Endothelial cell (in vitro differentiated cells): ENCODE results near the gene FAM131B. TPM values are rescaled to one million over a fixed set of nuclear protein-coding genes. Genes with fewer than 3 reads are reported as not detected.

ENCODE experiments used
- DNase-seq: peaks from one replicate; pipeline ENCODE4 v3.0.0; 2021; ENCODE audit warnings: low spot score
- H3K27ac Mint-ChIP-seq: one replicate; pipeline ENCODE4 v1.8.0; 2021; ENCODE audit warnings: mixed read lengths, inconsistent platforms; ENCODE audit not compliant: unreplicated experiment
- H3K27me3 Mint-ChIP-seq: one replicate; pipeline ENCODE4 v1.8.0; 2021; ENCODE audit warnings: mild to moderate bottlenecking, moderate library complexity, mixed read lengths, inconsistent platforms; ENCODE audit not compliant: unreplicated experiment
- H3K36me3 Mint-ChIP-seq: one replicate; pipeline ENCODE4 v1.8.0; 2021; ENCODE audit warnings: mild to moderate bottlenecking, low read depth, mixed read lengths, inconsistent platforms; ENCODE audit not compliant: unreplicated experiment
- H3K4me1 Mint-ChIP-seq: one replicate; pipeline ENCODE4 v1.8.0; 2021; ENCODE audit warnings: mild to moderate bottlenecking, mixed read lengths, inconsistent platforms; ENCODE audit not compliant: unreplicated experiment
- H3K4me3 Mint-ChIP-seq: one replicate; pipeline ENCODE4 v1.8.0; 2021; ENCODE audit warnings: mild to moderate bottlenecking, mixed read lengths, inconsistent platforms; ENCODE audit not compliant: unreplicated experiment
- H3K9me3 Mint-ChIP-seq: one replicate; pipeline ENCODE4 v1.8.0; 2021; ENCODE audit warnings: mixed read lengths, inconsistent platforms; ENCODE audit not compliant: unreplicated experiment
- total RNA-seq: library from RNA; stranded (reverse); fragmentation: NEBNext Ultra II Directional; extraction: Animal tissue kit (Norgen Biotek cat#: 25700); gene quantifications from one replicate; pipeline ENCODE4 v1.2.1, GENCODE V29; 2021; ENCODE audit not compliant: unreplicated experiment
- TF ChIP-seq, protein P1 (sequence below): fragments of 200-600 bp; sonication (generic); IDR thresholded peaks from one replicate; pipeline ENCODE4 v1.5.0; 2021; ENCODE audit warnings: antibody characterized with exemption; ENCODE audit not compliant: unreplicated experiment

Gene FAM131B
- total RNA-seq, 1 donor from 2014 or later: 1.0 TPM

DNA sequence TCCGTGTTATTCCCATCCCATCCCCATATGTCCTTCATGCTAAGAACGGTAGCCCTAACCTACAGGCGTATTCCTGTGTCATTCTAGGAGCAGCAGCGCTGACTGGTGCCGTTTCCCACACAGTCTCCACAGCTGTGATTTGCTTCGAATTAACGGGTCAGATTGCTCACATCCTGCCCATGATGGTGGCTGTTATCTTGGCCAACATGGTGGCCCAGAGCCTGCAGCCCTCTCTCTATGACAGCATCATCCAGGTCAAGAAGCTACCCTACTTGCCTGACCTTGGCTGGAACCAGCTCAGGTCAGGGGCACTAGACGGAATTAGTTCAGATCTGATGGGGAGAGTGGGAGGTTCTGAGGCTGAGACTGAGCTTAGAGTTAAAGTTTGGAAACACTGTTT, 20.7 kb downstream of the FAM131B start:
- Mint-ChIP-seq H3K27me3 (no peaks in the 10 kb centered on the region), H3K4me1 (peaks cover 6% of the 10 kb centered on the region), H3K9me3 (no peaks in the 10 kb centered on the region), H3K36me3 (no peaks in the 10 kb centered on the region), H3K4me3 (no peak overlapping the region), H3K27ac (no peak overlapping the region)
- DNase-seq: no peak
- TF ChIP-seq, protein P1, sequence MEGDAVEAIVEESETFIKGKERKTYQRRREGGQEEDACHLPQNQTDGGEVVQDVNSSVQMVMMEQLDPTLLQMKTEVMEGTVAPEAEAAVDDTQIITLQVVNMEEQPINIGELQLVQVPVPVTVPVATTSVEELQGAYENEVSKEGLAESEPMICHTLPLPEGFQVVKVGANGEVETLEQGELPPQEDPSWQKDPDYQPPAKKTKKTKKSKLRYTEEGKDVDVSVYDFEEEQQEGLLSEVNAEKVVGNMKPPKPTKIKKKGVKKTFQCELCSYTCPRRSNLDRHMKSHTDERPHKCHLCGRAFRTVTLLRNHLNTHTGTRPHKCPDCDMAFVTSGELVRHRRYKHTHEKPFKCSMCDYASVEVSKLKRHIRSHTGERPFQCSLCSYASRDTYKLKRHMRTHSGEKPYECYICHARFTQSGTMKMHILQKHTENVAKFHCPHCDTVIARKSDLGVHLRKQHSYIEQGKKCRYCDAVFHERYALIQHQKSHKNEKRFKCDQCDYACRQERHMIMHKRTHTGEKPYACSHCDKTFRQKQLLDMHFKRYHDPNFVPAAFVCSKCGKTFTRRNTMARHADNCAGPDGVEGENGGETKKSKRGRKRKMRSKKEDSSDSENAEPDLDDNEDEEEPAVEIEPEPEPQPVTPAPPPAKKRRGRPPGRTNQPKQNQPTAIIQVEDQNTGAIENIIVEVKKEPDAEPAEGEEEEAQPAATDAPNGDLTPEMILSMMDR: no peak

DNA sequence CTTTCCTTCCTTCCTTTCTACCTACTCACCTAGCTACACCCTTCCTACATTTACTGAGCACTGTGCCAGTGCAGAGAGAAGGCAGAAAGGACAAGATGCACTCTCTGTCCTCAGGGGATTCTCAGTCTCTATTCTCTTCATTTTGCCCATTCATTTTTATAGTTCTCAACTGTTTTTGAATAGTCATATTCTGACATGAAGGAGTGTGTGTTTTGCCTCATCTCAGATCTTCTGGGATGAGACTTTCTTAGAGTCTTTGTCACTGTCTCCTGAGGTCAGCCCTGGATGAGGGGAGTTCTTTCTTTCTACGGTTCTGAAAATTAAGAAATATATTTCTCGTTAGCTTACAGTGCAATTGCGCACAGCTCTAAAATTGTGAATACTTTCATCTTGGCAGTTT, 25.3 kb downstream of the FAM131B start:
- TF ChIP-seq, protein P1: no peak
- no peak overlapping the region for H3K27ac Mint-ChIP-seq
- H3K27me3 Mint-ChIP-seq: no peaks in the 10 kb centered on the region
- H3K4me3 Mint-ChIP-seq: no peak overlapping the region
- DNase-seq: no peak
- H3K9me3 Mint-ChIP-seq: no peaks in the 10 kb centered on the region
- peaks cover 2% of the 10 kb centered on the region for H3K4me1 Mint-ChIP-seq
- H3K36me3 Mint-ChIP-seq: peaks cover 3% of the 10 kb centered on the region

DNA sequence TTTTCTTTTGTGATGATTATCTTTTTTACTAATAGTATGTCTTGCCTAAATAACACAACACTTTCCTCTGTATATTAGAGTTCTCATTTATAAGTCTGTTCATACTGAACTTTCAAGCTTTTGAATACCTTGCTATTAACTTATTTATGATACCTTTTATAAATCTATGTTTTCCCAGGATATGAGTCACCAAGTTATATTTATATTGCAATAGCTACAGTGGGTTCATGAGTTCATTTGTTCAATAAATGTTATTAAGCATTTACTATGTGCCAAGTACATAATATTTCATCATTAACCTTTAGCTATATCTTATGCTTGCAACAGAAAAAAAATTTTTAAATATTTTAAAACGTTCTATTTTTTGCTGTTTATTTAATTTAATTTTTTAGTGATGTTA, 28.3 kb downstream of the FAM131B start:
- Mint-ChIP-seq H3K27ac (no peak overlapping the region), H3K4me3 (no peak overlapping the region), H3K27me3 (no peaks in the 10 kb centered on the region), H3K4me1 (peaks cover 2% of the 10 kb centered on the region), H3K36me3 (peaks cover 3% of the 10 kb centered on the region), H3K9me3 (no peaks in the 10 kb centered on the region)
- TF ChIP-seq, protein P1: no peak
- no peak for DNase-seq

DNA sequence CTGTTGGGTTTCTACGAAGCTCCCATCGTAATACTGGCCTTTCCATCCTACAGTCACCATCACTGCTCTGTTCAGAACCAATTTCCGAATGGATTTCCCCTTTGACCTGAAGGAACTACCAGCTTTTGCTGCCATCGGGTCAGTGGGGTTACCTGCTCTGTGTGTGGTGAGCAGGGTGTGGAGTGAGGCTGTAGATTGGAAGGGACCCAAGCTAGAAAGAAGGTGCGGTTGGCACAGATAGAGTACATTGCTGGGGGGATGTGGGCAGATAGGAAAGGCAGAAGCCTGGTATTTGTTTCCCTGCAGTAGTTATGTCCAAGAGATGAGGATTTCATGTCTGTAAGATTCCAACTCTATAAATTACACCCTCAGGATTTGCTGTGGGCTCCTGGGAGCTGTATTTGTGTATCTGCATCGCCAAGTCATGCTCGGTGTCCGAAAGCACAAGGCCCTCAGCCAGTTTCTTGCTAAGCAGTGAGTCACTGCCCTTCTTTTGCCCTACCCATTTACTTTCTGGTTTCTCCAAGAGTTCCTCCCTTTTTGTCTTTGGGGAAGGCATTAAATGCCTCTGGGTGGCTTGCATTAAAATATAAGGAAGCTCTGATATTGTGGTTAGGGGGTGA, 31.2 kb downstream of the FAM131B start:
- Mint-ChIP-seq H3K9me3 (no peaks in the 10 kb centered on the region), H3K27me3 (peaks cover 1% of the 10 kb centered on the region), H3K4me1 (no peaks in the 10 kb centered on the region), H3K36me3 (peaks cover 3% of the 10 kb centered on the region), H3K27ac (no peak overlapping the region), H3K4me3 (no peak overlapping the region)
- no peak for DNase-seq
- TF ChIP-seq, protein P1: no peak

DNA sequence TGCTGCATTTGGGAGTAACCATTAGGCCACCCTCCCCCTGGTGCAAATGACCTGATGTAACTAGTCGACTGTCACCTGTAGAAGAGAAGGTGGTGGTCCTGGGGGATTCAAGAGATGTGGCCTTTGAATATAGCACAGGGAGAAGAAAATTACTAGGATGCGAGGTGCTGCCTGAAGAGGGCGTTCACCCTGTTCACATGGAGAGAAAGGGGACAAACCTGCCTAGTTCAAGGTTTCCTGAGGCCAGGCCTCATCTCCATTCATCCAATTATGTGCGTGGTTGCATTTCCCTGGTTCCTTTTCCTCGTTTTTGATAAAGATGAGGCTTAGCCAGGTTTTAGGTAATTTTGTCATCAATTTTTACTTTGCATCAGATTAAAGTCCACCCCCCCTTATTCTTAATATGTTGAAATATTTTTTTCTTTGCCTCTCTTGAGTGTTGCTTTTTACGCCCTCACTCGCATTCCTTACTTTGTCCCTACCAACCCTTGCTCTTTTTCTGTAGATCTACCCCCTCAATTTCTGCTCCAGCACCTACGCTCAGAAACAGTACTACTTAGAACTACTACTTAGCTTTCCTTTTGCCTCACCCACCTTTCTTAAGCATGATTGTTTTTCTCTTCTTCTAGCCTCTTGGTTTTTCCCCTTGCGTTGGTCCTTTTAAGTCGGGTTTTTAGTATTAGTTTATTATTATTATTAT, 32.9 kb downstream of the FAM131B start:
- H3K27me3 Mint-ChIP-seq: peaks cover 1% of the 10 kb centered on the region
- no peaks in the 10 kb centered on the region for H3K9me3 Mint-ChIP-seq
- no peak for DNase-seq
- no peak overlapping the region for H3K4me3 Mint-ChIP-seq
- H3K4me1 Mint-ChIP-seq: peaks cover 8% of the 10 kb centered on the region
- no peaks in the 10 kb centered on the region for H3K36me3 Mint-ChIP-seq
- H3K27ac Mint-ChIP-seq: no peak overlapping the region
- TF ChIP-seq, protein P1: no peak
